ENCODE data around the gene PECR.

- no peak for TF ChIP-seq POLR2A (IDR thresholded peaks at IDR 0.05)
- no peak for TF ChIP-seq CTCF (IDR thresholded peaks at IDR 0.05)
- no peak for TF ChIP-seq POLR2AphosphoS5 (IDR thresholded peaks at IDR 0.05)
- TF ChIP-seq EP300 (IDR thresholded peaks at IDR 0.05) = no peak
Measured at GRCh38 chr2:216090369-216090786, 8.8 kb upstream of the PECR start.
